Endothelial cell (in vitro differentiated cells): ENCODE data around the gene KCNH2. TPM values are rescaled to one million over a fixed set of nuclear protein-coding genes. Genes with fewer than 3 reads are reported as not detected.

Experiments
- DNase-seq: peaks from one replicate; pipeline ENCODE4 v3.0.0; 2021; ENCODE audit warnings: low spot score
- H3K27ac Mint-ChIP-seq: one replicate; pipeline ENCODE4 v1.8.0; 2021; ENCODE audit warnings: mixed read lengths, inconsistent platforms; ENCODE audit not compliant: unreplicated experiment
- H3K27me3 Mint-ChIP-seq: one replicate; pipeline ENCODE4 v1.8.0; 2021; ENCODE audit warnings: mild to moderate bottlenecking, moderate library complexity, mixed read lengths, inconsistent platforms; ENCODE audit not compliant: unreplicated experiment
- H3K36me3 Mint-ChIP-seq: one replicate; pipeline ENCODE4 v1.8.0; 2021; ENCODE audit warnings: mild to moderate bottlenecking, low read depth, mixed read lengths, inconsistent platforms; ENCODE audit not compliant: unreplicated experiment
- H3K4me1 Mint-ChIP-seq: one replicate; pipeline ENCODE4 v1.8.0; 2021; ENCODE audit warnings: mild to moderate bottlenecking, mixed read lengths, inconsistent platforms; ENCODE audit not compliant: unreplicated experiment
- H3K4me3 Mint-ChIP-seq: one replicate; pipeline ENCODE4 v1.8.0; 2021; ENCODE audit warnings: mild to moderate bottlenecking, mixed read lengths, inconsistent platforms; ENCODE audit not compliant: unreplicated experiment
- H3K9me3 Mint-ChIP-seq: one replicate; pipeline ENCODE4 v1.8.0; 2021; ENCODE audit warnings: mixed read lengths, inconsistent platforms; ENCODE audit not compliant: unreplicated experiment
- CTCF ChIP-seq: fragments of 200-600 bp; sonication (generic); IDR thresholded peaks from one replicate; pipeline ENCODE4 v1.5.0; 2021; ENCODE audit warnings: antibody characterized with exemption; ENCODE audit not compliant: unreplicated experiment
- total RNA-seq: library from RNA; stranded (reverse); fragmentation: NEBNext Ultra II Directional; extraction: Animal tissue kit (Norgen Biotek cat#: 25700); gene quantifications from one replicate; pipeline ENCODE4 v1.2.1, GENCODE V29; 2021; ENCODE audit not compliant: unreplicated experiment

KCNH2 gene
- total RNA-seq, 1 donor from 2014 or later: 3.4 TPM

- Mint-ChIP-seq H3K27me3 (no peaks in the 10 kb centered on the region), H3K9me3 (no peaks in the 10 kb centered on the region), H3K4me3 (no peak overlapping the region), H3K4me1 (peaks cover 15% of the 10 kb centered on the region), H3K36me3 (no peaks in the 10 kb centered on the region), H3K27ac (no peak overlapping the region)
- no peak for TF ChIP-seq CTCF
- DNase-seq: no peak
Observed at GRCh38 chr7:150963707-150964559, 14.2 kb downstream of the KCNH2 start.

GRCh38 chr7:150962553-150963399, 15.3 kb downstream of the KCNH2 start:
- Mint-ChIP-seq H3K27me3 (no peaks in the 10 kb centered on the region), H3K36me3 (no peaks in the 10 kb centered on the region), H3K4me3 (no peak overlapping the region), H3K27ac (no peak overlapping the region), H3K4me1 (peaks cover 19% of the 10 kb centered on the region), H3K9me3 (no peaks in the 10 kb centered on the region)
- peak; percentile 69 for DNase-seq
- peak; percentile 54 for TF ChIP-seq CTCF

- no peak overlapping the region for H3K4me3 Mint-ChIP-seq
- no peaks in the 10 kb centered on the region for H3K9me3 Mint-ChIP-seq
- H3K27ac Mint-ChIP-seq: no peak overlapping the region
- H3K36me3 Mint-ChIP-seq: no peaks in the 10 kb centered on the region
- H3K4me1 Mint-ChIP-seq: peaks cover 23% of the 10 kb centered on the region
- H3K27me3 Mint-ChIP-seq: peaks cover 2% of the 10 kb centered on the region
- no peak for DNase-seq
- no peak for TF ChIP-seq CTCF
Observed at GRCh38 chr7:150962290-150962552, 15.9 kb downstream of the KCNH2 start.

- peaks cover 7% of the 10 kb centered on the region for H3K27me3 Mint-ChIP-seq
Observed at GRCh38 chr7:150961510-150962289, 16.4 kb downstream of the KCNH2 start.

More at GRCh38 chr7:150961510-150962289, 16.4 kb downstream of the KCNH2 start:
- no peak overlapping the region for H3K27ac Mint-ChIP-seq
- no peak for DNase-seq
- TF ChIP-seq CTCF: no peak
- no peaks in the 10 kb centered on the region for H3K36me3 Mint-ChIP-seq
- H3K4me3 Mint-ChIP-seq: no peak overlapping the region
- no peaks in the 10 kb centered on the region for H3K9me3 Mint-ChIP-seq
- H3K4me1 Mint-ChIP-seq: peaks cover 26% of the 10 kb centered on the region
